Ascending aorta (tissue), 2 donors: ENCODE measurements around the gene KRT2. TPM values are rescaled to one million over a fixed set of nuclear protein-coding genes. Genes with fewer than 3 reads are reported as not detected.
A peak's percentile ranks its signal among the peaks of the same experiment; 100 is the strongest.

Experiments
- DNase-seq, 2 donors: peaks; one replicate each; pipeline ENCODE4 v3.0.0-alpha.2; 2019; ENCODE audit warnings: low spot score in 2 of 2
- H3K27ac ChIP-seq, 2 donors: fragments of 200-600 bp; sonication (generic); one replicate each; pipeline ENCODE4 v1.5.1; 2016 to 2017; ENCODE audit warnings: mild to moderate bottlenecking in 1 of 2
- H3K27me3 ChIP-seq: fragments of 200-600 bp; sonication (generic); one replicate; pipeline ENCODE4 v1.5.1; 2017
- H3K36me3 ChIP-seq, 2 donors: fragments of 200-600 bp; sonication (generic); one replicate each; pipeline ENCODE4 v1.5.1; 2016
- H3K4me1 ChIP-seq, 2 donors: fragments of 200-600 bp; sonication (generic); one replicate each; pipeline ENCODE4 v1.5.1; 2016 to 2017; ENCODE audit warnings: mild to moderate bottlenecking in 1 of 2
- H3K4me3 ChIP-seq, 2 donors: fragments of 200-600 bp; sonication (generic); one replicate each; pipeline ENCODE4 v1.5.1; 2016 to 2017; ENCODE audit warnings: mild to moderate bottlenecking in 1 of 2
- H3K9me3 ChIP-seq, 2 donors: fragments of 200-600 bp; sonication (generic); one replicate each; pipeline ENCODE4 v1.5.1; 2016
- CTCF ChIP-seq, 3 experiments: fragments of 200-600 bp in 2 of 3; fragments of 450-650 bp in 1 of 3; sonication (generic) in 2 of 3; IDR thresholded peaks; one replicate each; pipeline ENCODE4 v1.5.1; 2016 to 2019; ENCODE audit warnings: antibody characterized with exemption in 3 of 3, mild to moderate bottlenecking in 1 of 3, moderate library complexity in 1 of 3
- intact Hi-C: fragments of 100-400 bp; cut with DNase I; formaldehyde crosslinking; loops from one replicate; pipeline ENCODE4 v1.15.1; 2023
- total RNA-seq: library from RNA; depleted of rRNA; stranded (reverse); fragments of >200 nt; gene quantifications from one replicate; pipeline ENCODE4 v1.1.0, GENCODE V29; 2016

The KRT2 gene
- total RNA-seq, 1 donor from 2014 or later: not detected

- DNase-seq: no peak
- intact Hi-C loops: no loop called here
- no peaks in the 10 kb centered on the region for H3K36me3 ChIP-seq
- no peaks in the 10 kb centered on the region for H3K4me1 ChIP-seq
- TF ChIP-seq CTCF (IDR thresholded peaks at IDR 0.05): no peak
- no peaks in the 10 kb centered on the region for H3K27me3 ChIP-seq
- H3K4me3 ChIP-seq: no peak overlapping the region
- H3K9me3 ChIP-seq: no peaks in the 10 kb centered on the region
- H3K27ac ChIP-seq: no peak overlapping the region
These were observed 11.4 kb upstream of the KRT2 start for GRCh38 chr12:52663420-52663819.

DNA sequence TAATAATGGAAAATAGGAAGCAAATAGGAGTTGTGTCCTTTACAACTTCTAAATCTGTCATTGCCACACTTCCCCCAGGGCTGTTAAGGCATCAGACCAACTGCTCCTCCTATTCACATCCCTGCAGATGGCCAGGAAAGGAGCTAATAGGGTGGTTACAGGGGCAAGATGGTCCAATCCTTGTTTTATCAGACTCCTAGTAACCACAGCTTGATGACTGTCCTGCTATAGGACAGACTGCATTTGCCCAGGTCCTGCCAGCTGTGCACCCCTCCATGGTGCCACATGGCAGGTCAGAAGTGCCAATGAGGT lies 10.9 kb upstream of the KRT2 start:
- TF ChIP-seq CTCF (IDR thresholded peaks at IDR 0.05): no peak
- H3K4me1 ChIP-seq: no peaks in the 10 kb centered on the region
- H3K27me3 ChIP-seq: no peaks in the 10 kb centered on the region
- H3K36me3 ChIP-seq: no peaks in the 10 kb centered on the region
- no peaks in the 10 kb centered on the region for H3K9me3 ChIP-seq
- intact Hi-C loops: no loop called here
- no peak overlapping the region for H3K4me3 ChIP-seq
- no peak overlapping the region for H3K27ac ChIP-seq
- peak in 1 of 2 donors; percentile 13 for DNase-seq

GRCh38 chr12:52662093-52662917 lies 10.3 kb upstream of the KRT2 start:
- Histone ChIP-seq H3K36me3 (no peaks in the 10 kb centered on the region), H3K4me1 (no peaks in the 10 kb centered on the region), H3K27me3 (no peaks in the 10 kb centered on the region), H3K9me3 (no peaks in the 10 kb centered on the region), H3K4me3 (no peak overlapping the region), H3K27ac (no peak overlapping the region)
- intact Hi-C loops: no loop called here
- TF ChIP-seq CTCF (IDR thresholded peaks at IDR 0.05): no peak
- peak in 1 of 2 donors; percentile 35 for DNase-seq

GRCh38 chr12:52661668-52662067 lies 9.7 kb upstream of the KRT2 start:
- intact Hi-C loops: no loop called here
- DNase-seq: no peak
- no peaks in the 10 kb centered on the region for H3K36me3 ChIP-seq
- H3K4me1 ChIP-seq: no peaks in the 10 kb centered on the region
- no peak overlapping the region for H3K4me3 ChIP-seq
- TF ChIP-seq CTCF (IDR thresholded peaks at IDR 0.05): no peak
- no peaks in the 10 kb centered on the region for H3K27me3 ChIP-seq
- no peak overlapping the region for H3K27ac ChIP-seq
- no peaks in the 10 kb centered on the region for H3K9me3 ChIP-seq

DNA sequence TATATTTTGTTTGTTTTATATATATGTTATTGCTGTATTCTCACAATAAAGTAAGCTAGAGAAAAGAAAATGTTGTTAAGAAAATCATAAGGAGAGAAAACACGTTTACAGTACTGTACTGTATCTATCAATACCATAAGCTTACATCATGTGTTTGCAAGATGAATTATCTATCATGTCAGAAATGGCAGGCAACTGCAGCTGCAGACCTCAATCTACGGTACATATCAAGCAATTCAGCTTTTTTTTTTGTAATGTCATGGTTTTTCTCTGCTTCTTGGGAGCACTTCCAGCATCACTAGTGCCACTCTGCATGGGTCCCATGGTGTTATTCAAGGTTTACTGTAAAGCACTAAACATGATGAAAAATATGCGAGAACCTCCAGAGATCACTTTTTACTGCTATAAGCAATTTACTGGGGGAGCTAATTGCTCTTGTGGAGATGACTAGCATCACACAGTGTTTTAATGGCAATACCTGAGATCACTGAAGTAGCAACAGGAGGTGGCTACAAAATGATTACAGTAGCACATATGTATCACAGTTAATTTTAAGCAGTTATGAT lies 9.0 kb upstream of the KRT2 start:
- H3K4me3 ChIP-seq: no peak overlapping the region
- no peaks in the 10 kb centered on the region for H3K27me3 ChIP-seq
- no peaks in the 10 kb centered on the region for H3K9me3 ChIP-seq
- TF ChIP-seq CTCF (IDR thresholded peaks at IDR 0.05): no peak
- no peak for DNase-seq
- H3K27ac ChIP-seq: no peak overlapping the region
- intact Hi-C loops: no loop called here
- H3K4me1 ChIP-seq: no peaks in the 10 kb centered on the region
- no peaks in the 10 kb centered on the region for H3K36me3 ChIP-seq
